Heart left ventricle (tissue), 16 donors: Measurements from ENCODE around the gene DOK1. TPM values are rescaled to one million over a fixed set of nuclear protein-coding genes. Genes with fewer than 3 reads are reported as not detected.

Source experiments
- ATAC-seq, 4 donors: fragments of 200-7000 bp; cut with Tn5 transposase; one replicate each; pipeline ENCODE4 v1.9.1; 2020 to 2022; ENCODE audit warnings: moderate library complexity in 4 of 4, mild to moderate bottlenecking in 3 of 4, moderate number of reproducible peaks in 1 of 4
- DNase-seq, 5 donors: peaks; one replicate each; pipeline ENCODE4 v3.0.0-alpha.2; 2020
- H3K27ac ChIP-seq, 12 donors: fragments of 200-600 bp; sonication (generic) in 4 of 12; one replicate each; pipeline versions ENCODE4 v1.5.0 to v1.8.0; 2016 to 2022; ENCODE audit warnings: mild to moderate bottlenecking in 2 of 12
- H3K27me3 ChIP-seq, 9 donors: fragments of 200-600 bp; sonication (generic) in 2 of 9; one replicate each; pipeline versions ENCODE4 v1.5.1 to v1.8.0; 2016 to 2022; ENCODE audit warnings: mild to moderate bottlenecking in 3 of 9
- H3K36me3 ChIP-seq, 9 donors: fragments of 200-600 bp; sonication (generic) in 2 of 9; one replicate each; pipeline versions ENCODE4 v1.5.0 to v1.8.0; 2018 to 2022; ENCODE audit warnings: mild to moderate bottlenecking in 2 of 9
- H3K4me1 ChIP-seq, 12 donors: fragments of 200-600 bp; sonication (generic) in 4 of 12; one replicate each; pipeline versions ENCODE4 v1.5.0 to v1.8.0; 2016 to 2022; ENCODE audit warnings: mild to moderate bottlenecking in 3 of 12
- H3K4me3 ChIP-seq, 12 donors: fragments of 200-600 bp; sonication (generic) in 4 of 12; one replicate each; pipeline versions ENCODE4 v1.5.0 to v1.8.0; 2017 to 2022; ENCODE audit warnings: mild to moderate bottlenecking in 9 of 12, moderate library complexity in 4 of 12
- H3K9me3 ChIP-seq, 12 donors: fragments of 200-600 bp; sonication (generic) in 4 of 12; one replicate each; pipeline versions ENCODE4 v1.5.0 to v1.8.0; 2016 to 2022; ENCODE audit warnings: mild to moderate bottlenecking in 1 of 12
- CTCF ChIP-seq, 12 donors: fragments of 200-600 bp; sonication (generic) in 4 of 12; IDR thresholded peaks; one replicate each; pipeline versions ENCODE4 v1.5.0 to v1.8.0; 2018 to 2022; ENCODE audit warnings: antibody characterized with exemption in 12 of 12, mild to moderate bottlenecking in 5 of 12
- POLR2A ChIP-seq, 2 donors: fragments of 450-650 bp; IDR thresholded peaks; one replicate each; pipeline ENCODE4 v1.6.1; 2017; ENCODE audit warnings: antibody characterized with exemption in 2 of 2, mild to moderate bottlenecking in 2 of 2, moderate library complexity in 2 of 2
- WGBS, 4 donors: extraction: QIAGEN DNeasy Blood & Tissue Kit in 2 of 4; methylation state at CpG; one replicate each; pipeline versions ENCODE4 v1.1.5 to v1.1.7; 2013 to 2018; 5-methylcytosine and 5-hydroxymethylcytosine counted together
- intact Hi-C, 10 donors: fragments of 100-400 bp; cut with DNase I; formaldehyde crosslinking; loops; one replicate each; pipeline versions ENCODE4 v1.11.1 to v1.14.2; 2022
- polyA plus RNA-seq, 2 donors: library from polyadenylated mRNA; stranded (reverse); fragments of 200-250 nt; gene quantifications; one replicate each; pipeline ENCODE4 v1.2.3, GENCODE V29; 2013
- total RNA-seq, 9 donors: library from RNA; depleted of rRNA in 2 of 9; stranded (reverse); fragments of >200 nt in 2 of 9; fragmentation: NEBNext Ultra II Directional in 3 of 9; extraction: Animal tissue kit (Norgen Biotek cat#: 25700) in 3 of 9; gene quantifications; one replicate each; pipeline versions ENCODE4 v1.1.0 to v1.2.4, GENCODE V29; 2016 to 2023
- donor health status: ischemic (EF 13 %, LVEDD 7.1; RV severe dilation, severe dysfunction).
- donor health status: healthy with polysubstance abuse.
- donor health status: DM: no; HTN: yes; CAD: no.
- donor health status: DM: no; HTN: no; CAD: no.
- donor health status: ischemic (EF 25% LVEDD 6.9; RV normal size, moderate dysfunction).
- donor health status: ischemic (EF 25% LVEDD 5.7; RV mildly dilated, moderate dysfunction).
- donor health status: healthy.
- donor health status: DM: yes; HTN: yes; CAD: no.
- donor health status: ischemic (EF 35%, LVEDD 5.7; RV mildly dilated, moderate dysfunction).
- donor health status: nonischemic (EF 11% LVEDD 7.7; RV severe dilation, severe dysfunction).
- donor health status: DM: yes; HTN: yes; CAD: no.
- donor health status: PGD.
- donor health status: ischemic (EF 29% LVEDD 5.4; RV normal size, mild dysfunction).
- donor health status: nonischemic (EF 23%, LVEDD 6.1; RV moderate dilation, normal function).

The DOK1 gene
- total and polyA plus RNA-seq, 11 donors: 2.4 to 11.6 (median 4.8) TPM

- Histone ChIP-seq H3K9me3 (no peaks in the 10 kb centered on the region), H3K27ac (peak overlapping the region in 9 of 12 donors; percentile 15 to 95 (median 86)), H3K27me3 (peaks cover 0 to 7% (median 0%) of the 10 kb centered on the region in 9 donors), H3K36me3 (peaks cover 0 to 13% (median 0%) of the 10 kb centered on the region in 9 donors), H3K4me1 (peaks cover 0 to 48% (median 28%) of the 10 kb centered on the region in 12 donors), H3K4me3 (peak overlapping the region in 9 of 12 donors; percentile 57 to 87 (median 75))
- no peak for ATAC-seq
- TF ChIP-seq POLR2A (IDR thresholded peaks at IDR 0.05): no peak
- no peak for TF ChIP-seq CTCF (IDR thresholded peaks at IDR 0.05)
- WGBS, 4 donors: 67 to 78% (median 74%) methylated on average over 19 to 21 of the region's 21 CpGs
- DNase-seq: no peak
- intact Hi-C loops: no loop called here
Observed at GRCh38 chr2:74551942-74552913, 2.3 kb upstream of the DOK1 start.

- 45 to 55% (median 50%) methylated on average over 20 to 27 of the region's 27 CpGs for WGBS, 4 donors
- no peaks in the 10 kb centered on the region for H3K9me3 ChIP-seq
- H3K4me1 ChIP-seq: peaks cover 0 to 46% (median 27%) of the 10 kb centered on the region in 12 donors
- H3K27me3 ChIP-seq: peaks cover 0 to 7% (median 0%) of the 10 kb centered on the region in 9 donors
- DNase-seq: peak in 1 of 5 donors; percentile 59
- peak overlapping the region in 11 of 12 donors; percentile 15 to 95 (median 85) for H3K27ac ChIP-seq
- ATAC-seq: peak in 1 of 4 donors; percentile 14
- H3K4me3 ChIP-seq: peak overlapping the region in 11 of 12 donors; percentile 57 to 87 (median 72)
- H3K36me3 ChIP-seq: peaks cover 0 to 14% (median 0%) of the 10 kb centered on the region in 9 donors
- TF ChIP-seq POLR2A (IDR thresholded peaks at IDR 0.05) (no peak), CTCF (IDR thresholded peaks at IDR 0.05) (no peak)
- intact Hi-C loops: no loop called here
Observed at GRCh38 chr2:74552914-74553811, 1.4 kb upstream of the DOK1 start.

GRCh38 chr2:74554820-74555531 lies 456 bp downstream of the DOK1 start:
- TF ChIP-seq POLR2A (IDR thresholded peaks at IDR 0.05) (no peak), CTCF (IDR thresholded peaks at IDR 0.05) (no peak)
- WGBS, 4 donors: 1 to 5% (median 4%) methylated on average over 16 to 58 of the region's 58 CpGs

More at GRCh38 chr2:74554820-74555531, 456 bp downstream of the DOK1 start:
- peaks cover 0 to 4% (median 0%) of the 10 kb centered on the region in 9 donors for H3K27me3 ChIP-seq
- ATAC-seq: peak in 3 of 4 donors; percentile 37 to 43 (median 43)
- H3K4me3 ChIP-seq: peak overlapping the region; percentile 57 to 87 (median 72)
- H3K4me1 ChIP-seq: peaks cover 0 to 31% (median 12%) of the 10 kb centered on the region in 12 donors
- peak overlapping the region; percentile 51 to 95 (median 86) for H3K27ac ChIP-seq
- H3K9me3 ChIP-seq: no peaks in the 10 kb centered on the region
- peak; percentile 42 to 80 (median 50) for DNase-seq
- intact Hi-C loops: loop anchor here in 2 of 10 donors (1.0 to 2.0 kb wide), 2 partner anchors 26 to 48 kb away; partner anchors contain the start of genes AUP1 (in 1 of the 2), HTRA2 (in 1 of the 2) and PCGF1 (in 1 of the 2)
- H3K36me3 ChIP-seq: peaks cover 0 to 14% (median 0%) of the 10 kb centered on the region in 9 donors
